ENCODE results near the gene CLIC6. TPM values are rescaled to one million over a fixed set of nuclear protein-coding genes. Genes with fewer than 3 reads are reported as not detected.

Gene CLIC6
- total and polyA plus RNA-seq, 4 donors: 15.1 to 63.9 (median 30.6) TPM

GRCh38 chr21:34724857-34725195, 56.0 kb downstream of the CLIC6 start:
- 81 to 88% methylated on average over 4 of the region's 4 CpGs for WGBS, 2 donors
- no peak for ATAC-seq (ENCODE audit: insufficient read depth, low FRiP score)
- H3K4me1 ChIP-seq (ENCODE audit: control insufficient read depth in 5 of 5, insufficient read depth in 5 of 5, low read length in 5 of 5): peaks cover 0 to 5% (median 0%) of the 10 kb centered on the region in 5 donors

GRCh38 chr21:34726627-34727337, 58.0 kb downstream of the CLIC6 start:
- WGBS, 2 donors: 46 to 55% methylated on average over 5 of the region's 5 CpGs
- H3K27me3 ChIP-seq (ENCODE audit: control insufficient read depth in 3 of 3, insufficient read depth in 3 of 3, low read length in 2 of 3): no peaks in the 10 kb centered on the region
- TF ChIP-seq CTCF (IDR thresholded peaks at IDR 0.05; ENCODE audit: control extremely low read depth, extremely low read depth): no peak
- no peak overlapping the region for H3K4me3 ChIP-seq
- ATAC-seq (ENCODE audit: insufficient read depth, low FRiP score) (no peak), DNase-seq (no peak)
- no peaks in the 10 kb centered on the region for H3K9me3 ChIP-seq (ENCODE audit: control insufficient read depth in 4 of 4, insufficient read depth in 3 of 4, low read length in 3 of 4)
- peaks cover 0 to 5% (median 0%) of the 10 kb centered on the region in 5 donors for H3K4me1 ChIP-seq (ENCODE audit: control insufficient read depth in 5 of 5, insufficient read depth in 5 of 5, low read length in 5 of 5)
- no peak overlapping the region for H3K9ac ChIP-seq (ENCODE audit: insufficient read depth in 1 of 2, low read length in 2 of 2)
- no peak overlapping the region for H3K27ac ChIP-seq (ENCODE audit: low read depth in 1 of 2, low read length in 1 of 2)
- H3K36me3 ChIP-seq (ENCODE audit: control insufficient read depth in 4 of 4, insufficient read depth in 4 of 4, low read length in 4 of 4): no peaks in the 10 kb centered on the region

More at GRCh38 chr21:34724857-34725195, 56.0 kb downstream of the CLIC6 start:
- Histone ChIP-seq H3K27ac (ENCODE audit: low read depth in 1 of 2, low read length in 1 of 2) (no peak overlapping the region), H3K9ac (ENCODE audit: insufficient read depth in 1 of 2, low read length in 2 of 2) (no peak overlapping the region), H3K27me3 (ENCODE audit: control insufficient read depth in 3 of 3, insufficient read depth in 3 of 3, low read length in 2 of 3) (no peaks in the 10 kb centered on the region), H3K36me3 (ENCODE audit: control insufficient read depth in 4 of 4, insufficient read depth in 4 of 4, low read length in 4 of 4) (no peaks in the 10 kb centered on the region), H3K4me3 (no peak overlapping the region), H3K9me3 (ENCODE audit: control insufficient read depth in 4 of 4, insufficient read depth in 3 of 4, low read length in 3 of 4) (no peaks in the 10 kb centered on the region)
- no peak for TF ChIP-seq CTCF (IDR thresholded peaks at IDR 0.05; ENCODE audit: control extremely low read depth, extremely low read depth)
- DNase-seq: no peak

- DNase-seq (peak; percentile 18 to 65 (median 43)), ATAC-seq (ENCODE audit: insufficient read depth, low FRiP score) (peak; percentile 59)
- Histone ChIP-seq H3K4me3 (no peak overlapping the region), H3K4me1 (ENCODE audit: control insufficient read depth in 5 of 5, insufficient read depth in 5 of 5, low read length in 5 of 5) (peaks cover 0 to 5% (median 0%) of the 10 kb centered on the region in 5 donors), H3K36me3 (ENCODE audit: control insufficient read depth in 4 of 4, insufficient read depth in 4 of 4, low read length in 4 of 4) (no peaks in the 10 kb centered on the region), H3K27me3 (ENCODE audit: control insufficient read depth in 3 of 3, insufficient read depth in 3 of 3, low read length in 2 of 3) (no peaks in the 10 kb centered on the region), H3K27ac (ENCODE audit: low read depth in 1 of 2, low read length in 1 of 2) (peak overlapping the region in 1 of 2 donors; percentile 8), H3K9me3 (ENCODE audit: control insufficient read depth in 4 of 4, insufficient read depth in 3 of 4, low read length in 3 of 4) (no peaks in the 10 kb centered on the region), H3K9ac (ENCODE audit: insufficient read depth in 1 of 2, low read length in 2 of 2) (no peak overlapping the region)
- WGBS, 2 donors: 73 to 94% methylated on average over 3 of the region's 3 CpGs
- TF ChIP-seq CTCF (IDR thresholded peaks at IDR 0.05; ENCODE audit: control extremely low read depth, extremely low read depth): no peak
Observed at GRCh38 chr21:34728479-34728878, 59.7 kb downstream of the CLIC6 start.
